NT2/D1 (cell line): ENCODE data around the gene DYDC1.

Experiments
- DNase-seq: peaks from one replicate; pipeline ENCODE4 v3.0.0-alpha.2; 2011; ENCODE audit warnings: low read depth, low spot score
- H3K27me3 ChIP-seq: 2 replicates; pipeline ENCODE4 v1.6.0; 2011; ENCODE audit warnings: mild to moderate bottlenecking; ENCODE audit not compliant: insufficient read length, insufficient read depth
- H3K36me3 ChIP-seq: 2 replicates; pipeline ENCODE4 v1.6.1; 2011; ENCODE audit warnings: mild to moderate bottlenecking, low read length, mixed read lengths; ENCODE audit not compliant: insufficient read depth, insufficient read length
- H3K4me1 ChIP-seq: 2 replicates; pipeline ENCODE4 v1.5.1; 2011; ENCODE audit not compliant: insufficient read depth, insufficient read length
- H3K4me3 ChIP-seq: 2 replicates; pipeline ENCODE4 v1.5.1; 2011; ENCODE audit warnings: low read depth; ENCODE audit not compliant: insufficient read length
- H3K9ac ChIP-seq: 2 replicates; pipeline ENCODE4 v1.6.0; 2011; ENCODE audit warnings: low read depth; ENCODE audit not compliant: insufficient read length
- H3K9me3 ChIP-seq: 2 replicates; pipeline ENCODE4 v1.5.1; 2011; ENCODE audit warnings: mild to moderate bottlenecking, low read length; ENCODE audit not compliant: insufficient read depth
- SUZ12 ChIP-seq: IDR thresholded peaks from 2 replicates; pipeline ENCODE4 v1.6.1; 2011; ENCODE audit not compliant: insufficient read length, insufficient read depth; ENCODE audit errors: extremely low read depth
- YY1 ChIP-seq: IDR thresholded peaks from 2 replicates; pipeline ENCODE4 v1.6.1; 2011; ENCODE audit not compliant: insufficient read length, insufficient read depth
- ZNF274 ChIP-seq: IDR thresholded peaks from 2 replicates; pipeline ENCODE4 v1.6.1; 2011; ENCODE audit warnings: mild to moderate bottlenecking, low read depth, low read length

DYDC1 gene

GRCh38 chr10:80292607-80293239, 63.8 kb downstream of the DYDC1 start:
- Histone ChIP-seq H3K9me3 (no peaks in the 10 kb centered on the region), H3K27me3 (no peaks in the 10 kb centered on the region), H3K36me3 (no peaks in the 10 kb centered on the region), H3K9ac (no peak overlapping the region), H3K4me1 (no peaks in the 10 kb centered on the region), H3K4me3 (no peak overlapping the region)
- TF ChIP-seq SUZ12 (no peak), ZNF274 (no peak), YY1 (no peak)
- no peak for DNase-seq

DNA sequence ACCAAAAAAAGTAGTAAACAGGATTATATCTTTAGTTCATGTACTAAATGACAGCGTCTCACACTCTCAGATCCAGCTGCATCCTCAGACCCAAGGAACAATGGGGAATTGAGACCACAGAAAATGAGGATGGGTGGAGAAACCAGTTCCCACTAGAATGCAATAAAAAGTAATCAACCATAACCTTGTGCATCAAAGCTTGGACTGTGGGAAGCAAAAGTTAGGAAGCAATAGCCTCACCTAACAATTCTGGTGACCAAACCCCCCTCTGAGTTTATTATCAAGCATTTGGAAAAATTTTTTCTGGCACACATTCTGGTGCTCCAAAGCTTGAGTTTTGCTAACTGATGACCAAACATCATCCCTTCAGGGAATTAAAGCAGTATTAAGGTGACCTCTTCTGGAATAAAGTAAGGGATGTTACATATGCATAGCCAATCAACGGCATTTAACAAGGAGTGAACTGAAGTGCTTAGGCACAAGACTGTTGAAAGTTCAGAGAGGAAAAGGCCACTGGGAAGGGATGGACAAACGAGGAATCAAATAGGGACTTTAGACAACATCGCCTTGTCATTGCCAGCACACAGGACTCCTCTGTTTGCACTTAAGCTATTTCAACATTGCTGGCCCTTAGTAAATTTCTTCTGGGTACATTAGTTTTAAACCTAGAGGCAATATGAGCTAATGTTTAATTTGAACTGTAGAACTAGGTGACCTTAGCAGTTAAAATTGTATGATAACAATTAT, 65.9 kb downstream of the DYDC1 start:
- no peak overlapping the region for H3K9ac ChIP-seq
- no peaks in the 10 kb centered on the region for H3K4me1 ChIP-seq
- no peak for DNase-seq
- H3K36me3 ChIP-seq = no peaks in the 10 kb centered on the region
- TF ChIP-seq YY1 (no peak), SUZ12 (no peak), ZNF274 (no peak)
- no peaks in the 10 kb centered on the region for H3K27me3 ChIP-seq
- no peak overlapping the region for H3K4me3 ChIP-seq
- no peaks in the 10 kb centered on the region for H3K9me3 ChIP-seq

DNA sequence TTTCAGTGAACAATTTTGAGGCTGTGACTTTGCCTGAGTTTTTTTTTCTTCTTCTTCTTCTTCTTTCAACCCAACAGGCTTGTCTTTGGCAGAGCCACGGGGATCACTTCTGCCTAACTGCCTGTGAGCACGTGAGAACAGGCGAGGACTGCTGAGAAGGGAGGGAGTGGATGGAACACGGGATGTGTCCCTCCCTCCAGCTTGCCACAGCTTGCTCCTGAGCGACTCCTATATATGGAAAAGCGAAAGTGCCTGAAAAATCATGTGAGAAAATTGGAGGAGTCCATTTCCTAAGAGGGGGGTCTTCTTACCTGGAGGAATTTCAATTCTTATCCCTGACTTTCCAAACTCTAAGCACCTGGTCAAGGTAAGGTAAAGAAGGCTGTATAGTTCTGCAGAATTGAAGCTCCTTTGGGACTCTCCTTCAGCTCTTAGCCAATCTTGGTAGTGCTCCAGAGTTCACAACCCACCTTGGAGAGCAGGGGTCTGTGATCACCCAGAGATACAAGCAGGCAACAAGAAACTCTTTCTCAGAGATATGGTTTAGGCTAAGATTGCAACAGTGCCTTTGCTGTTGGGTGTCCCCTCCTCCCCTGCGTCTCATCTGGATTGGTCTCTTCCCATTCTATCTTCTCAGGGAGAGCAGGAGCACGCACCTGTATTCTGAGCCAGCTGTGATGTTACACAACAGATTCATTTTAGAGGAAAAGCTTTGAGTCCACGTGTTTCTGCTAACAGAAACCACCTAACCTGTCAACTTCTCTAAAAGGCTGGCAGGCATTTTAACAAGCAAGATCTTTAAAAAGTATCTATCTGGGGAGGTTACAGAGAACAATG, 66.9 kb downstream of the DYDC1 start, which contains the start of gene MAT1A:
Gene MAT1A, minus strand, starts transcription at position 208 of the 837 bp plus-strand sequence. CDS start 235 bp downstream, outside the sequence.
- no peak for TF ChIP-seq ZNF274
- no peak for TF ChIP-seq YY1
- no peak for TF ChIP-seq SUZ12
- Histone ChIP-seq H3K9ac (no peak within 1 kb of the TSS), H3K9me3 (no peaks in the 10 kb centered on the region), H3K4me1 (no peaks in the 10 kb centered on the region), H3K27me3 (no peaks in the 10 kb centered on the region), H3K36me3 (no peaks in the 10 kb centered on the region), H3K4me3 (no peak within 1 kb of the TSS)
- DNase-seq = no peak

DNA sequence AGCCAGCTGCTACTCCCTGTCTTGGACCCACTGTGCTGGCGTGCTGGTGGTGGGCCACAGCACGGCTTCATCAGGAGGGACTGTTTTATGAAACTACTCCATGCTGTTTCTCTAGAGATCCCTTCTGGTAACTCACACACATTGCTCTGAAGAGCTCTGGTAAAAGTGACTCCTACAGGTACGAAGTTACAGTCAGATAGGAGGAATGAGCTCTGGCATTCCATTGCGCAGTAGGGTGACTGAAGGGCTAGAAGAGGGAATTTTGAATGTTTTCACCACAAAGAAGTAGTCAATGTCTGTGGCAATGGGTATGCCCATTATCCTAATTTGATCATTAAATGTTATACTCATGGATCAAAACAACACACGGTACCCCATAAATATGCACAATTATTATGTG, 67.7 kb downstream of the DYDC1 start:
- no peak overlapping the region for H3K4me3 ChIP-seq
- no peak overlapping the region for H3K9ac ChIP-seq
- no peaks in the 10 kb centered on the region for H3K9me3 ChIP-seq
- H3K4me1 ChIP-seq = peaks cover under 1% of the 10 kb centered on the region
- no peak for TF ChIP-seq YY1
- TF ChIP-seq SUZ12 = no peak
- no peak for TF ChIP-seq ZNF274
- no peaks in the 10 kb centered on the region for H3K27me3 ChIP-seq
- no peak for DNase-seq
- no peaks in the 10 kb centered on the region for H3K36me3 ChIP-seq
